SH-SY5Y (cell line): ENCODE data around the gene BCL7B.

Experiments used
- GATA2 ChIP-seq: IDR thresholded peaks from 2 replicates; pipeline ENCODE4 v1.6.1; 2011; ENCODE audit warnings: mild to moderate bottlenecking, low read depth, low read length
- GATA3 ChIP-seq: IDR thresholded peaks from 2 replicates; pipeline ENCODE4 v1.6.1; 2011; ENCODE audit warnings: low read depth, mild to moderate bottlenecking, low read length, moderate library complexity

BCL7B gene

DNA sequence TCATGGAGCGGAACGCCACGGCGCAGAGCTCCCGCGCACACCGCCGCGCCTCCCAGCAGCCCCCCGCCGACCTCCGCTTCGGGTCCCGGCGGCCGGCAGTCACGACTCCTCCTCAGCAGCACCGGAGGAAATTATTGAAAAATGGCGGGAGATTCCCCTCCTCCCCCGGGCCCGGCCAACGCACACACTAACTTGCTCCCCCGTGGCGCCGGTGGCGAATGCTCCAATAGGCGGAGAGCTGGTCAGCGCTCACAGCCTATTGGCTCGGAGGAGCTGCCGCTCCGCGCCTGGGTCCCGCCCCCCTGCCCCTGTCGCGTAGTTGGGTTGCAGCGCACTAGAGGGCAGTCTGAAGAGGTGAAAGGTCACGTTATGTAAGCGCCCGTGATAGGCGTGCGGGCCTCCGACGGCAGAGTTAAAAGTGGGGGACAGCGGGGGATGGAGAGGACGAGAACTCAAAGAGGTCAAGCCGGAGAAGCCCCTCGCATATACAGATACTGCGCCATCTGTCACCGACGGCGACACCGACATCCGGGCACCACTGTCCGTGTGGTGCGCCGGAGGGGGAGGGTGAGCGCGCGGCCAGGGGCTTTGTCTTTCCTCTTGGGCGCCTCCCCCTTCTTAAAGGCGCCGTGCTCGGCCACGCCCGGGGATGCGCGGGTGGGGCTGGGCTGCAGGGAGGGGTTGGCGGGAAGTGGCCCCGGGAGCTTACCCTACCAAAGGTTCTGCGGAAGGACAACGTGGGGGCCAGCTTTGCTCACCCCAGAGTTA is 35.2 kb downstream of the BCL7B start, which contains the start of gene BAZ1B:
Gene BAZ1B (minus strand): TSS at position 189 of the 768 bp plus-strand sequence. CDS start 360 bp downstream, outside the sequence.
- TF ChIP-seq GATA3 (no peak), GATA2 (no peak)

- TF ChIP-seq GATA2 (no peak), GATA3 (no peak)
Measured at GRCh38 chr7:73521636-73522104, 35.8 kb downstream of the BCL7B start.

GRCh38 chr7:73520673-73521635 is 36.5 kb downstream of the BCL7B start:
- TF ChIP-seq GATA3, result no peak
- TF ChIP-seq GATA2, result no peak

DNA sequence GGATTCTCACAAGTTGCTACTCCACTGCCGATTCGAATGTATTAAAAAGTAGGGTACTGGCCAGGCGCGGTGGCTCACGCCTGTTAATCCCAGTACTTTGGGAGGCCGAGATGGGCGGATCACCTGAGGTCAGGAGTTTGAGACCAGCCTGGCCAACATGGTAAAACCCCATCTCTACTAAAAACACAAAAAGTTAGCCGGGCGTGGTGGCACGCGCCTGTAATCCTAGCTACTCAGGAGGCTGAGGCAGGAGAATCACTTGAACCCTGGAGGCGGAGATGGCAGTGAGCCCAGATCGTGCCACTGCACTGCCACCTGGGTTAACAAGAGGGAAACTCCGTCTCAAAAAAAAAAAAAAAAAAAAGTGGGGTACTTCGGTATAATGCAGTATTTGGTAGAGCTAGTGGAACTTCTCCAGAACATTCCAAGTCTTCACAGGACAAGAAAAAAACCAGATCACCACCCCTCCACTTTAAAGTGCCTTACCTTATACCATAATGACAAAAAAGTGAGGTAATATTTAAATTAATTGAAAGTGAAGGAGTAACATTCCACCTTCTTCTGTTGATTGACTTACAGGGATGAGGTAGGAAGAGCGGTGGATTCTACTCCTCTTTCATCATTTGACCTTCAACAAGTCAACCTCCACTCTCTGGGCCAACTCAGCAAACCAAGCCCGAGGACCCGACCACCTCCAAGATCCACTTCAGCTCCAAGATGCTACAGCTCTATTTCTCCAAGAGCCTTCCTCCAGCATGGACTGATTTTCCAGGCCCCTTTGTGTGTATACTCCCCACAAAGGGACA is 37.4 kb downstream of the BCL7B start:
- TF ChIP-seq GATA2 (no peak), GATA3 (no peak)

- TF ChIP-seq GATA3 (no peak), GATA2 (no peak)
Measured at GRCh38 chr7:73518470-73518869, 39.0 kb downstream of the BCL7B start.

GRCh38 chr7:73517241-73517995 is 40.1 kb downstream of the BCL7B start:
- TF ChIP-seq GATA3, result peak; percentile 65
- no peak; the same call in 1 of the 2 replicates for TF ChIP-seq GATA2

DNA sequence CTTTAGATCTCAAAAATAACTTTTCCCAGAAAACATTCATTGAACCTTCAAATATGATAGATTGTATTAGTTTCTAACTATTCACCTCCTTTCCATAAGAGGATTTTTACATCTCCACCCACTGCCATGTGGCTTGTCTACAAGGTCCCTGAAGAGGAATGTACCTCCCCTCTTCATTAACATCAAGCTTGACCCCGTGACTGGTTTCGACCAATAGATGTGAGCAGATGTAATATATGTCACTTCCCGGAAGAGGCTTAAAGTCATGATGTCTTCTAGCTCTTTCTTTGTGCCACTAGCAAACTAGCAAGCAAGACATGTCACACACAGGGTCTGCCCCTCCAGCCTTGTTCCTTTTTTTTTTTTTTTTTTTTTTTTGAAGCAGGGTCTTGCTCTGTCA is 42.3 kb downstream of the BCL7B start:
- no peak for TF ChIP-seq GATA3
- no peak for TF ChIP-seq GATA2

DNA sequence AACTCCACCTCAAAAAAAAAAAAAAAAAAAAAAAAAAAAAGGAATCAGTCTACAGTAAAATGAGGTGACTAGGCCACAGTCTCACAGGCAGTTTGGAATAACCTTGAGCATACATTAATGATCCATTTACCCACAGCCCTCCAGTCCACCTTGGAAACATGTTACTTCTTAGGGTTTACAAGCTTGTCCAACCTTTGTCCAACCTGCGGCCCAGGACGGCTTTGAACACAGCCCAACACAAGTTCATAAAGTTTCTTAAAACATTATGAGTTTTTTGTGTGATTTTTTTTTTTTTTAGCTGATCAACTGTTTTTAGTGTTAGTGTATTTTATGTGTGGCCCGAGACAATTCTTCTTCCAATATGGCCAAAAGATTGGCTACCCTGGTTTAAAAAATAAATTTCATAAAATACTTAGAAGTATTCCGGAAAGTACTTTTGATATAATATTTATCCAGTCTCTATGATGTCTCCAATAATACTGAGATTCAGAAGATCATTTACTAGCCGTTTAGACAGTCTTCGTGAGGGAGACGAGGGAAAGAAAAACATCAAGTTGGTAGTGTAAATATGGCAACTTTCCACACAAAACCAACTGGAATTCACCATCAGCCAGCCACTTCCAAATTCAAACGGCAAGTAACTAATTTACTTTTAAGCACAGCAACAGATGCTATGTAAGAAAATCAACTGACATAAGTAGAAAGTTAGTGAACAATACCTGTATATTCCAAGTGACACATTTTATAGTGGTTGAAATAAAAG is 45.3 kb downstream of the BCL7B start:
- TF ChIP-seq GATA2 (no peak), GATA3 (no peak)

- TF ChIP-seq GATA3 (no peak), GATA2 (no peak)
Measured at GRCh38 chr7:73509463-73509862, 48.0 kb downstream of the BCL7B start.

DNA sequence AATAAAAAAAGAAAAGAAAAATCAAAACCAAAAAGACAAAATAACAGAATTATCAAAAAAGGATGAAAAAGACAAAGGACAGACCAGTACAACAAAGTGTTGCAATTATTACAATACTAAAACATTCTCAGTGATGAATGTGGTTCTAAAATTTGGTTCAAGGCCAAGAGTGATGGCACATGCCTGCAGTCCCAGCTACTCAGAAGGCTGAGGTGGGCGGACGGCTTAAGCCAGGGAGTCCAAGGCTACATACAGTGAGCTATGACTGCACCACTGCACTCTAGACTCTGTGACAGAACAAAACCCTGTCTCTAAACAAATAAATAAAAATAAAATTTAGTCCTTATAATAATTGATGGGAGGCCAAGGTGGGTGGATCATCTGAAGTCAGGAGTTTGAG is 49.9 kb downstream of the BCL7B start:
- TF ChIP-seq GATA3 (no peak), GATA2 (no peak)

DNA sequence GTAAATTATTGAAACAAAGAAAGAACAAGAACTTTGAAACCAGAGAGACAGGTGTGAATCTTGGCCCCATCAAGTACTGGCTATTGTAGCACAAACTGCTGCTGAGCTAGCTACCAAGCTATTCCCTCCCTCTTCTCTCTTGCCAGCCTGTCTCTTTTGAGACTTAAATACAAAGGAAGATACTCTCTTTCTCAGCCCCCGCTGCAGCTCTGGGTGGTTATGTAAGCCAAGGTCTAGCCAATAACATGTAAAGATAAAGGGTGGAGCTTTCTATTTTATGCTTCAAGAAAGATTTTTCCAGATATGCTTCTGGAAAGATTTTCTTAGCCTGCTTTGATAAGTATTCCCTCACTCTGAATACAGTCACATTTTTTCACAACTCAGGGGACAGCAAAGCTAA is 52.6 kb downstream of the BCL7B start:
- TF ChIP-seq GATA3 (no peak), GATA2 (no peak)

DNA sequence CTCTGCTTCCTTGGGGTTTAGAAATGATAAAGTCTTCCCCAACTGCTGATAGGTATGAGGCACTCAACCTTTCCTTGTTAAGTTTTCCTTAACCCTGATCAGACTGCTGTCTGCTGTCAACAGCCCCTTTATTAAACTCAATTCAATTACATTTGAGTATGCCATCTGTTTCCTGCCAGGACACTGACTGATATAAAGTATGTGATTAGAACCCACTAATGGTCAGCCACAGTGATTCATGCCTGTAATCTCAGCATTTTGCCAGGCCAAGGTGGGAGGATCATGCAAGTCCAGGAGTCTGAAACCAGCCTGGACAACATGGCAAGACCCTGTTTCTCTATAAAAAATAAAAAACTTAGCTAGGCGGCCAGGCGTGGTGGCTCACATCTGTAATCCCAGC is 53.5 kb downstream of the BCL7B start:
- TF ChIP-seq GATA3 (no peak), GATA2 (peak; percentile 5; the same call in 1 of the 2 replicates)

- no peak for TF ChIP-seq GATA2
- TF ChIP-seq GATA3, result no peak
Measured at GRCh38 chr7:73503229-73503628, 54.3 kb downstream of the BCL7B start.
